BJ (cell line): ENCODE measurements around the gene ZNF580. TPM values are rescaled to one million over a fixed set of nuclear protein-coding genes. Genes with fewer than 3 reads are reported as not detected.

ENCODE experiments used
- CTCF ChIA-PET: fragments of 350-600 bp; formaldehyde crosslinking; extraction: SDS; loops from one replicate; lab custom pipeline; 2021; ENCODE audit warnings: antibody characterized with exemption, inconsistent platforms; lab: Yijun Ruan, JAX
- POLR2A ChIA-PET: fragments of 300-600 bp; sonication (Branson Sonifier 250); formaldehyde crosslinking; extraction: SDS; loops from one replicate; lab custom pipeline; 2021; ENCODE audit warnings: antibody characterized with exemption; lab: Charles Lee
- DNase-seq: peaks from one replicate; pipeline ENCODE4 v3.0.0-alpha.2; 2011; ENCODE audit warnings: low read depth
- H3K27me3 ChIP-seq: 2 replicates; pipeline ENCODE4 v1.6.0; 2011; ENCODE audit warnings: low read length; ENCODE audit not compliant: control insufficient read depth, insufficient read depth
- H3K36me3 ChIP-seq: 2 replicates; pipeline ENCODE4 v1.5.1; 2011; ENCODE audit warnings: low read length; ENCODE audit not compliant: control insufficient read depth, insufficient read depth
- H3K4me3 ChIP-seq: 2 replicates; pipeline ENCODE4 v1.5.1; 2011; ENCODE audit warnings: low read depth, mild to moderate bottlenecking, control low read depth, low read length
- CTCF ChIP-seq: IDR thresholded peaks from 2 replicates; pipeline ENCODE4 v1.5.1; 2011; ENCODE audit warnings: low read depth, mild to moderate bottlenecking, control low read depth, inconsistent platforms, low read length, moderate library complexity; ENCODE audit not compliant: insufficient read depth
- polyA plus RNA-seq: library from polyadenylated mRNA; depleted of rRNA; stranded (reverse); fragments of >200 nt; gene quantifications from 2 replicates; pipeline ENCODE4 v1.2.3, GENCODE V29; 2011

ZNF580 gene
- polyA plus RNA-seq, 1 experiment, result 12.2 TPM

GRCh38 chr19:55644842-55645511 is 4.2 kb downstream of the ZNF580 start:
- CTCF ChIA-PET, result interaction anchor here (1.9 kb wide), 1 partner anchor 9 kb away, joined by 7 read pairs; no protein-coding TSS in a partner anchor
- Histone ChIP-seq H3K36me3 (peaks cover 5% of the 10 kb centered on the region), H3K4me3 (no peak overlapping the region), H3K27me3 (no peaks in the 10 kb centered on the region)
- POLR2A ChIA-PET, result no interaction called here
- no peak for TF ChIP-seq CTCF
- no peak for DNase-seq

DNA sequence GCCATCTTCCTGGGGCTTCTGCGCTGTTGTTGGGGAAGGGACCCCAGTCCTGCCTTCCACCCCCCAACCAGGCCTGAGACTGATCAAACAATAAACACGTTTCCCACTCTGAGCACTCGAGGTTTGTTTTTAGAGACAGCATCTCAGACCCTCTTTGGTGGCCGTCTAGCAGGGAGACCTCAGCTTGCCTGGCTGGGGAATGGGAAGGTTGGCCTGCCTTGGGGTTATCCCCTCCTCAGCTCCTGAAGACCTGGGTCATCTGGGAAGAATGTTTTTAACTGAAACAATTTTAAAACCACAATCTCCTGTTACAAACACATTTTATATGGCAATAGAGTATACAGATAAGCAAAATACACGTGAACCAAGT is 4.7 kb downstream of the ZNF580 start:
- POLR2A ChIA-PET, result no interaction called here
- CTCF ChIA-PET, result interaction anchor here (1.0 to 1.9 kb wide), 2 partner anchors 9 to 12 kb away, joined by 3 to 7 read pairs; no protein-coding TSS in a partner anchor
- Histone ChIP-seq H3K27me3 (no peaks in the 10 kb centered on the region), H3K4me3 (no peak overlapping the region), H3K36me3 (peaks cover 5% of the 10 kb centered on the region)
- no peak for DNase-seq
- TF ChIP-seq CTCF, result no peak

- ChIA-PET CTCF (interaction anchor here (0.7 to 2.1 kb wide), 4 partner anchors 15 to 179 kb away, joined by 3 to 14 read pairs (median 6); no protein-coding TSS in a partner anchor), POLR2A (interaction anchor here (1.3 kb wide), 1 partner anchor 10 kb away, joined by 4 read pairs; no protein-coding TSS in a partner anchor)
- no peak for TF ChIP-seq CTCF
- H3K4me3 ChIP-seq, result peak overlapping the region; percentile 86
- no peak for DNase-seq
- H3K27me3 ChIP-seq, result no peaks in the 10 kb centered on the region
- peaks cover 5% of the 10 kb centered on the region for H3K36me3 ChIP-seq
These were observed 6.3 kb downstream of the ZNF580 start for GRCh38 chr19:55646889-55647731.

DNA sequence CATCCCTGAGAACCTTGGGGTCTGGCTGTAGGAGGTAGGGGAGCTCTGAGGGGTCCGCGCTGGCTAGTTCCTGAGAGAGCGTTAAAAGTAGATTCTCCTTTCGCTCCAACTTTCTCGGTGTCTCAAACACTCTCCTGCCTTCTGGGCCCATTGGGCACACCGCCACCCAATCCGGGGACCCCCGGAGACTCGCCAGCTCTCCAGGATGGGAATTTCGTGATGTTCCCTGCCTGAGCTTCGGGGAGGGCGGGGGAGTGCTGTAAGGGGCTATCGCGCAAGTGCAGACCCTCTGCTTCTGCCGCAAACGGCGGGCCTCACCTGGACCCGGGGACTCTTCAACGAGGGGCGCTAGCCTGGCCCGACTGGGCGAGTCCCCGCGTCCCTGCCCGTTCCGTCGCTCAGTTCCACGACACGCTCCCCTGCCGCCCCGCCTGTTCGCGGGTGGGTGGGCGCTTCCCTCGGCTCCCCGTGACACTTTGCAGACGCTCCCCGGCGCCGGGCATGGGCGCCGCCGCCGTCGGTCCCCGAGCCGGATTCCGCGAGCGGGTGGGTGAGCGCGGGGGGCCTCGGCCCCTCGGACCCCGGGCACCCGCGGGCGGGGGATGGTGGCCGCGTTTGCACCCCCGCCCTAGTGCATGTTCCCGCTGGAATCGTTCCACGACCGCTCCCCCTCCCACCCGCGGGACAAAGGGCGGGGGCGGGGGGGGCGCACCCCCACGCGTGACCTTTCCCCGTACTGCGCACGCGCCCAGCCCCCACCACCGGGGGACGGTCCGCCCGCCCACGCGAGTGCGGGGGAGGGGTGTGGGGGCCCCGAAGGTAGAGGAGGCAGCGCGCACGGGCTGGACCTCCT is 7.2 kb downstream of the ZNF580 start, which contains the start of gene CCDC106:
Gene CCDC106, plus strand, starts transcription at position 481 of the 853 bp plus-strand sequence. CDS start 835 bp downstream, outside the sequence.
- ChIA-PET CTCF (interaction anchor here (0.7 to 2.1 kb wide), 4 partner anchors 15 to 180 kb away, joined by 3 to 14 read pairs (median 6); no protein-coding TSS in a partner anchor), POLR2A (interaction anchor here (1.3 kb wide), 1 partner anchor 11 kb away, joined by 4 read pairs; no protein-coding TSS in a partner anchor)
- no peak for DNase-seq
- TF ChIP-seq CTCF, result no peak
- no peaks in the 10 kb centered on the region for H3K27me3 ChIP-seq
- H3K4me3 ChIP-seq, result peak within 1 kb of the TSS; percentile 86
- H3K36me3 ChIP-seq, result peaks cover 7% of the 10 kb centered on the region
